GM10266 (cell line): ENCODE results near the gene MMP12.
"Not testable (repeated sequence)": the region's sequence is repeated elsewhere in the genome, so short reads cannot be mapped to it uniquely, and the experiment has no call there.

ENCODE experiments used
- DNase-seq: peaks from one replicate; pipeline ENCODE4 v3.0.0; 2012; ENCODE audit errors: extremely low spot score
- CTCF ChIP-seq: IDR thresholded peaks from 2 replicates; pipeline ENCODE4 v1.5.1; 2012; ENCODE audit warnings: mild to moderate bottlenecking, low read depth; ENCODE audit not compliant: control insufficient read depth, insufficient read depth; ENCODE audit errors: missing control alignments

The MMP12 gene

GRCh38 chr11:102911758-102912481 is 37.1 kb upstream of the MMP12 start:
- no peak for TF ChIP-seq CTCF
- no peak for DNase-seq

GRCh38 chr11:102905848-102906247 is 31.1 kb upstream of the MMP12 start:
- DNase-seq = not testable (repeated sequence)

GRCh38 chr11:102903895-102904294 is 29.1 kb upstream of the MMP12 start:
- not testable (repeated sequence) for DNase-seq

- DNase-seq = no peak
- no peak for TF ChIP-seq CTCF
These were observed 25.6 kb upstream of the MMP12 start for GRCh38 chr11:102900346-102900745.

GRCh38 chr11:102891736-102892135 is 17.0 kb upstream of the MMP12 start:
- TF ChIP-seq CTCF = no peak
- DNase-seq = no peak

- TF ChIP-seq CTCF = no peak
- no peak for DNase-seq
These were observed 12.2 kb upstream of the MMP12 start for GRCh38 chr11:102886999-102887398.

- DNase-seq = no peak
- no peak for TF ChIP-seq CTCF
These were observed 8.4 kb upstream of the MMP12 start for GRCh38 chr11:102883141-102883540.

GRCh38 chr11:102882389-102883024 is 7.7 kb upstream of the MMP12 start:
- TF ChIP-seq CTCF = no peak
- peak; percentile 13 for DNase-seq
